Activated T-cell treated with anti-CD3 and anti-CD28 coated beads, Interleukin-2, amount 50 U/mL, for 24 hours (primary cell): ENCODE results near the gene CCDC136.

Experiments
- DNase-seq: peaks from one replicate; pipeline ENCODE4 v3.0.0-alpha.2; 2020
- H3K27ac Mint-ChIP-seq: 2 replicates; pipeline ENCODE4 v1.8.0; 2020; ENCODE audit warnings: mild to moderate bottlenecking, mixed read lengths
- H3K27me3 Mint-ChIP-seq: 2 replicates; pipeline ENCODE4 v1.8.0; 2020; ENCODE audit warnings: mixed read lengths
- H3K36me3 Mint-ChIP-seq: 2 replicates; pipeline ENCODE4 v1.8.0; 2020; ENCODE audit warnings: low read depth, mixed read lengths
- H3K4me1 Mint-ChIP-seq: 2 replicates; pipeline ENCODE4 v1.8.0; 2020; ENCODE audit warnings: low read depth, mixed read lengths
- H3K4me3 Mint-ChIP-seq: 2 replicates; pipeline ENCODE4 v1.8.0; 2020; ENCODE audit warnings: mild to moderate bottlenecking, moderate library complexity, mixed read lengths
- H3K9me3 Mint-ChIP-seq: 2 replicates; pipeline ENCODE4 v1.8.0; 2020; ENCODE audit warnings: mixed read lengths

The CCDC136 gene

DNA sequence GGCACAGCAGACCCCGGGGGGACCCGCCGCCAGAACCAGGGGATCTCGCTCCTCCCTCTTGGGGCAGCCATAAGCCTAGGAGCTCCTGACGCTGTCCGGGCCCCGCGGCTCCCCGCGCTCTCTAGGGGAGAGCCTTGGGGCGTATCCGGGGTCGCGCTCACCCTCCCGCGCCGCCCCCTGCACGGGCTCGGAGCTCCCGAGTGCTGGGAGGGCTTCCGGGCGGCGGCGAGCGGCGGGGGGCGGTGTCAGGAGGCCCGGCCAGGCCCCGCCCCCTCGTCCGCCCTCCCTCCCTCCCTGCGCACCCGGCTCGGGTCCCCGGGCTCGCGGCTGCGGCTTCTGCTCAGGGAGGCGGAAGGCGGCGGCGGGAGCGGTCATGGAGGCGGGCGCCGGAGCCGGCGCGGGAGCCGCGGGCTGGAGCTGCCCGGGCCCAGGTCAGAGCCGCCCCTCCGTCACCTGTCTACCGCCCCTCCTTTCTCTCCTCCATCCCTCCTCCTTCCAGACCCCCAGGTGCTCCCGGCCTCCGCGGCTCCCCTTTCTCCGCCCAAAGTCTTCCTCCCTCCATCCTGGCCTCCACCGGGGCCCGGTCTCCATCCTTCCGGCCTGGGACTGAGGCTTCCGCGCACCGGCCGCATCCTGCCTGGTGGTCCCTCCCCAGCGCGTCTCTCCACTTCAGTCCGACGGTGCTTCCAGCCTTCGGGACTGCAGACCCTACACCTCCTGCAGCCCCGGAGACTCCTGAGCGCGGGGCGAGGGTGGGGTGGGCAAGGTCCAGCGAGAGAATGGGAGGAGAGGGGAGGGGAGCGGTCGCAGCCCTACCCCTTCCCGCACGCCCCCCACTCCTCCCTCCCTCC is at the start of gene CCDC136:
CCDC136 (plus strand) TSS at position 848 of the 851 bp plus-strand sequence. CDS start 444 bp downstream, outside the sequence.
- Mint-ChIP-seq H3K27ac (peak within 1 kb of the TSS; percentile 52), H3K27me3 (peaks cover 4% of the 10 kb centered on the region), H3K9me3 (no peaks in the 10 kb centered on the region), H3K36me3 (no peaks in the 10 kb centered on the region), H3K4me1 (peaks cover 10% of the 10 kb centered on the region), H3K4me3 (peak within 1 kb of the TSS; percentile 82)
- DNase-seq: peak; percentile 85

DNA sequence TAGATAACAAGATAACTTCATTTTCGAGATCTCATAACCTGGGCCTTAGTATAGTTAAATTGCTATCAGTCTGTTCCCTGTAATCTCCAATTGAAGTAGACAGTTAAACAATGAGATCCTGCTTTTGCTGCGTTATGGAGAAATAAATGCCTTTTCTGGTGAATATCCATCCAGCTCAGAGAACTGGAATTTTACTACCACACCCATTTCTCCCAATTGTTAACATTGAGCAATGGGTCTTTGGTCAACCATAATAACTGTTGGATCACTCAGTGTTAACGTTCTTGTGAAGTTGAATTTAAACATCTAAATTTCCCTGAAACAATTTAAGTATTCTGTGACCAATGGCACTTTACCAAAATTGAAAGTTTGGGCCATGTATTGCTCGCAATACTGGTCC is 49.6 kb upstream of the CCDC136 start:
- Mint-ChIP-seq H3K9me3 (no peaks in the 10 kb centered on the region), H3K27ac (no peak overlapping the region), H3K4me3 (no peak overlapping the region), H3K4me1 (peaks cover 65% of the 10 kb centered on the region), H3K27me3 (no peaks in the 10 kb centered on the region), H3K36me3 (peaks cover 58% of the 10 kb centered on the region)
- DNase-seq: no peak

DNA sequence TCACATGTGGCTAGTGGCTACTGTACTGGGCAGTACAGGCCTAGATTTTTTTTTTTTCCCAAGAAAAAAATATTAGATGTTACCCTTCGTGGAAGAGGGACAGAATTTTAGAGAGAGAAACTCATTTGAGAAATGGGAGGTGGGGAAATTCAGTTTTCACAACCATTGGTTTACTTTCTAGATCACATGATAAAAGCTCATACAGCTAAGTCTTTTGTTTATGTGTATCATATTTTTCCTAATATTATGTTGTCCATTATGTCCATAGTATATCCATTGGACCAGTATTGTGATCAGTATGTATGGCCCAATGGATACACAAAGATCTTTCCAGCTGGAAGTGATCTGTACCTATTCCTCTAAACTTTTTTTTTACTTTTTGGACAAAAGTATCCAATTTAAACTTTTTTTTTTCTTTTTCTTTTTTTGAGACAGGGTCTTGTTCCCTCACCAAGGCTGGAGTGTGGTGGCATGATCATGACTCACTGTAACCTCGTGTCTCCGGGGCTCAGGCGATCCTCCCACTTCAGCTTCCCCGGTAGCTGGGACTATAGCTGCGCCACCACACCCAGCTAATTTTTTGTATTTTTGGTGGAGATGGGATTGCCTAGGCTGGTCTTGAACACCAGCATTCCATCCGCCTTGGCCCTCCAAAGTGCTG is 48.5 kb upstream of the CCDC136 start:
- Mint-ChIP-seq H3K27ac (peak overlapping the region; percentile 18), H3K36me3 (peaks cover 68% of the 10 kb centered on the region), H3K9me3 (no peaks in the 10 kb centered on the region), H3K4me3 (no peak overlapping the region), H3K27me3 (no peaks in the 10 kb centered on the region), H3K4me1 (peaks cover 70% of the 10 kb centered on the region)
- no peak for DNase-seq

DNA sequence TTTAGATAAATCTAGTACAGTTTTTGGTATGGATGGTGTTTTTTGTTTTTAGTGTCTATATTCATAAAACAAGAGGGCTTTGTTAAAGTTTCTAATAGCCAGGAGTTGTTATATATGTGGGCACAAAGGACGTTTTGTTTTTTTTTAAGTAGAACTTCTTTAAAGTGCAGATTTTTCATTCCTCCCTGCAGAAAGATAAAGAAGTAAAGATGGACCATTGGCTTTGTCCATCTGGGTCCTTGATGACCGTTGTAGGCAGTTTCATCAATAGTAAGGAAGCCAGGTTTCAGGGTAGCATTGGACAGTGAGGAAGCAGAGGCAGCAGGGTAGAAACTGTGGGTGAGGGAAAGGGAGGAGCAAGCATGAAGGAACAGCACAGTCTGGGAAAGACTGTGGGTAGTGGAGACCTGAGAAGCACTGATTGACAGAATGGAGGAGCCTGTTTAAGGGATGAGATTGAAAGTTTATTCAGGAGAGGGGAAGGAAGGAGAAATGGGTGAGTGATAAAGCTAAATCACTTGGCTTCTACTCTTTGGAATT is 47.3 kb upstream of the CCDC136 start:
- H3K4me1 Mint-ChIP-seq: peaks cover 68% of the 10 kb centered on the region
- DNase-seq: no peak
- H3K4me3 Mint-ChIP-seq: no peak overlapping the region
- H3K36me3 Mint-ChIP-seq: peaks cover 77% of the 10 kb centered on the region
- H3K27ac Mint-ChIP-seq: no peak overlapping the region
- no peaks in the 10 kb centered on the region for H3K27me3 Mint-ChIP-seq
- no peaks in the 10 kb centered on the region for H3K9me3 Mint-ChIP-seq

- Mint-ChIP-seq H3K27ac (no peak overlapping the region), H3K4me3 (no peak overlapping the region), H3K9me3 (no peaks in the 10 kb centered on the region), H3K36me3 (peaks cover 78% of the 10 kb centered on the region), H3K27me3 (no peaks in the 10 kb centered on the region), H3K4me1 (peaks cover 60% of the 10 kb centered on the region)
- no peak for DNase-seq
Measured at GRCh38 chr7:128745706-128746105, 46.1 kb upstream of the CCDC136 start.

GRCh38 chr7:128747327-128748079 is 44.3 kb upstream of the CCDC136 start:
- H3K4me1 Mint-ChIP-seq: peaks cover 43% of the 10 kb centered on the region
- no peaks in the 10 kb centered on the region for H3K9me3 Mint-ChIP-seq
- H3K27me3 Mint-ChIP-seq: no peaks in the 10 kb centered on the region
- no peak overlapping the region for H3K27ac Mint-ChIP-seq
- no peak overlapping the region for H3K4me3 Mint-ChIP-seq
- DNase-seq: no peak
- H3K36me3 Mint-ChIP-seq: peaks cover 79% of the 10 kb centered on the region

DNA sequence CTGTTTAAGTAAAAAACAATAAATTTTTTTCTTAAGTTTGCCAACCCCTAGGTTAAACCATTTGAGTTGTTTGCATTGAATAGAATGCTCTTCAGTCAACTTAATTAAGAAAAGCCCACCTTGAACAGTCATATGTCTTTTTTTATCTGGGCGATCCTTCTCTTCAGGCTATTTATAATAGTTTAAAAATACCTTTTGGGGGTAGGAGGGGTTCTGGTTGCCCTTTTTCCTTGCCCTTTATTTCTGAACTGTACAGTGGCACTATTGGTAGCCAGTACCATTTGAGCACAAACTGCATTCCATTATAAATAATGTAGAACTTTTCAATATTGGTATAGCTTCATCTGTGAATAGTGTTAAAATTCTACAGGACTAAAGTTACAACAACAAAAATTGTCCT is 39.5 kb upstream of the CCDC136 start:
- Mint-ChIP-seq H3K27me3 (no peaks in the 10 kb centered on the region), H3K27ac (no peak overlapping the region), H3K4me1 (peaks cover 27% of the 10 kb centered on the region), H3K36me3 (peaks cover 91% of the 10 kb centered on the region), H3K4me3 (no peak overlapping the region), H3K9me3 (no peaks in the 10 kb centered on the region)
- no peak for DNase-seq

DNA sequence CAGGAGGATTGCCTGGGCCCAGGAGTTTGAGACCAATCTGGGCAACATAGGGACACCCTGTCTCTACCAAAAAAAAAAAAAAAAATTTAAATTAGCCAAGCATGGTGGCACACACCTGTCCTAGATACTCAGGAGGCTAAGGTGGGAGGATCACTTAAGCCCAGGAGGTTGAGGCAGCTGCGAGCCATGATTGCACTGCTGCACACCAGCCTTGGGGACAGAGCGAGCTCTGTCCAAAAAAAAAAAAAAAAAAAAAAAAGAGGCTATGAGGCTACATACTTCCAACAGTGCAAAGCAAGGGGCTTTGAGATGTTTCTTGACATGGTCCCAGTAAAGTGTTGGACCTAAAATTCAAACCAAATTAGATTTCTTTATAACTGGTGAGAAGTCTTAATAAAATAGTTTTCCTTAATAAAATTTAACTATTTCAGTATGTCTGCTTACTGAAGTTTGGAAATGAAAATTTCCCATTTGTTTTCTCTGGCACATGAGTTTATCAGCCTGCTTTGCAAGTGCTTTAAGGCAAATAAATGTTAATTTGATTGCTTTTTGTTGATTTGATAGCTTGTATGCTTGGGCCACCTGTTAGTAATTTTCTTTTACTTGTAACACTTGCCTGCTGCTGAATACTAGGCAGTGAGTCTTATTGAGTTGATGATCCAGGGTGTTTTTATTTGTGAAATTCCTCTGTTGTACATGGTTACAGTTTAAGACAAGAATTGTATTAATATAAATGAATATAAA is 36.5 kb upstream of the CCDC136 start:
- DNase-seq: no peak
- Mint-ChIP-seq H3K27me3 (no peaks in the 10 kb centered on the region), H3K4me1 (peaks cover 14% of the 10 kb centered on the region), H3K9me3 (no peaks in the 10 kb centered on the region), H3K4me3 (no peak overlapping the region), H3K36me3 (peaks cover 91% of the 10 kb centered on the region), H3K27ac (no peak overlapping the region)

DNA sequence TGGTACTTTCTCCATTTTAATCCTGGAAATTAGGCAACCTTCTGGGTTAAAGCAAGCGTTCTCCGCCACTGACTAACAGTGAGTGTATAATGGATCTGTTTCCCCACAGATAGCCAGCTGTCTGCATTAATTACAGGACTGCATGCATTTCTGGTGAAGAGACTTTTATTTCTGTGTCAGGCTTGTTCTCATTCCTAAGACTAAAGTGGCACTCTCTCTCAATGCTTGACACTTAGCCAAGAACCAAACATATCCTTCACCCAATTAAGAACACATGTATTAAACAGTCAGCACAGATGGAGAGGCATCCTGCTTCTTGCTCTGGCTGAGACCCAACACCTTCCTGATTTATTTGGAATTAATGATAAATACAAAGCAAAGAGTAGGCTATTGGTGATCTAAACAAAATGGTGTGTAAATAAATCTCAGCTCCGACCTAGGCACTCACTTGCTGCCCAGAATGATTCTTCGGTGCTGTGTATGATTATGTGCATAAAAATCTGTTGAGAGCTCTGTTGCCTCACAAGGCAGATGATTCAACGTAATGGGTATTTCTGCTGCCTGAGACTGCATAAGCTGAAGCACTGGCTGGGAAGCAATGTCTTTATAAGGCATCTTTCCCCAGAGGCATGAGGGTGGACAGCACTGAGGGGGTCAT is 35.8 kb upstream of the CCDC136 start:
- H3K27me3 Mint-ChIP-seq: no peaks in the 10 kb centered on the region
- no peaks in the 10 kb centered on the region for H3K9me3 Mint-ChIP-seq
- H3K4me3 Mint-ChIP-seq: no peak overlapping the region
- no peak for DNase-seq
- peaks cover 91% of the 10 kb centered on the region for H3K36me3 Mint-ChIP-seq
- no peak overlapping the region for H3K27ac Mint-ChIP-seq
- H3K4me1 Mint-ChIP-seq: peaks cover 13% of the 10 kb centered on the region

GRCh38 chr7:128757203-128757602 is 34.6 kb upstream of the CCDC136 start:
- Mint-ChIP-seq H3K9me3 (no peaks in the 10 kb centered on the region), H3K4me1 (peaks cover 13% of the 10 kb centered on the region), H3K27me3 (no peaks in the 10 kb centered on the region), H3K4me3 (no peak overlapping the region), H3K27ac (peak overlapping the region; percentile 28), H3K36me3 (peaks cover 94% of the 10 kb centered on the region)
- DNase-seq: no peak

- Mint-ChIP-seq H3K27me3 (no peaks in the 10 kb centered on the region), H3K36me3 (peaks cover 89% of the 10 kb centered on the region), H3K27ac (peak overlapping the region; percentile 5), H3K4me1 (peaks cover 8% of the 10 kb centered on the region), H3K4me3 (no peak overlapping the region), H3K9me3 (no peaks in the 10 kb centered on the region)
- DNase-seq: no peak
Measured at GRCh38 chr7:128758553-128758952, 33.2 kb upstream of the CCDC136 start.

DNA sequence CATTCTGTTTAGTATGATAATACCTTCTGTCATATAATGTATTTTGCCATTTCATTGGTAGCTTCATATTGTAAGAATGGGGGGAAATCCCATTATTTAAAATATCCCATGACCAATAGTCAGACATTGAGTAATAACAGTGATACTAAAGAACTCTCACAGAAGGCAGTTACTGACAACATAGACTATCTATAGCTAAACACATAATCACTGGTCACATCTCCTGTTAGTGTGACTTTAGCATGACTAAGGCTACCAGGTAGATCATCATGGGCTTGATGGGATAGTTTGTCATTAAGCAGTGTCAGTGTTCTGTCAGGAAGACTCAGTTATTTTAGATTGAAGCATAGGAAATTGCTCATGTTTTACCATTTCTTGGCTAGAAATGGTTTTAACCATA is 32.5 kb upstream of the CCDC136 start:
- no peak overlapping the region for H3K4me3 Mint-ChIP-seq
- H3K36me3 Mint-ChIP-seq: peaks cover 89% of the 10 kb centered on the region
- H3K27ac Mint-ChIP-seq: no peak overlapping the region
- H3K27me3 Mint-ChIP-seq: no peaks in the 10 kb centered on the region
- H3K4me1 Mint-ChIP-seq: peaks cover 8% of the 10 kb centered on the region
- DNase-seq: no peak
- no peaks in the 10 kb centered on the region for H3K9me3 Mint-ChIP-seq

GRCh38 chr7:128763541-128763940 is 28.2 kb upstream of the CCDC136 start:
- Mint-ChIP-seq H3K27me3 (no peaks in the 10 kb centered on the region), H3K4me3 (no peak overlapping the region), H3K27ac (no peak overlapping the region), H3K4me1 (no peaks in the 10 kb centered on the region), H3K36me3 (peaks cover 87% of the 10 kb centered on the region), H3K9me3 (no peaks in the 10 kb centered on the region)
- no peak for DNase-seq
